WTC11 (cell line): ENCODE data around the gene SYNM. TPM values are rescaled to one million over a fixed set of nuclear protein-coding genes. Genes with fewer than 3 reads are reported as not detected.
A peak's percentile ranks its signal among the peaks of the same experiment; 100 is the strongest.

Experiments
- FOXJ3 ChIP-seq: sonication (generic); formaldehyde crosslinking; IDR thresholded peaks from 2 replicates; pipeline ENCODE4 v1.9.0; 2021; ENCODE audit warnings: missing genetic modification reagents, mild to moderate bottlenecking, borderline replicate concordance
- GABPB1 ChIP-seq: sonication (generic); formaldehyde crosslinking; IDR thresholded peaks from 2 replicates; pipeline ENCODE4 v1.8.1; 2023; ENCODE audit warnings: mild to moderate bottlenecking, missing genetic modification reagents
- GTF2I ChIP-seq: fragments of 250-450 bp; sonication (Bioruptor Pico); conservative IDR thresholded peaks from 2 replicates; pipeline ENCODE4 v1.4.0; 2021; ENCODE audit warnings: mild to moderate bottlenecking
- JUN ChIP-seq: sonication (generic); formaldehyde crosslinking; IDR thresholded peaks from 2 replicates; pipeline ENCODE4 v1.8.0; 2023; ENCODE audit warnings: mild to moderate bottlenecking, missing genetic modification reagents
- MXD4 ChIP-seq: fragments of 250-450 bp; sonication (Bioruptor Pico); IDR thresholded peaks from 2 replicates; pipeline ENCODE4 v1.8.0; 2021; ENCODE audit warnings: mild to moderate bottlenecking, moderate library complexity, borderline replicate concordance
- NFE2L1 ChIP-seq: sonication (generic); formaldehyde crosslinking; IDR thresholded peaks from 2 replicates; pipeline ENCODE4 v1.8.1; 2023; ENCODE audit warnings: missing genetic modification reagents
- PRRX2 ChIP-seq: fragments of 250-450 bp; sonication (Bioruptor Pico); IDR thresholded peaks from 2 replicates; pipeline ENCODE4 v1.8.0; 2021; ENCODE audit warnings: mild to moderate bottlenecking
- RELA ChIP-seq: sonication (generic); formaldehyde crosslinking; IDR thresholded peaks from 2 replicates; pipeline ENCODE4 v1.8.1; 2022; ENCODE audit warnings: missing genetic modification reagents, mild to moderate bottlenecking, borderline replicate concordance
- TEAD1 ChIP-seq: sonication (generic); formaldehyde crosslinking; IDR thresholded peaks from 2 replicates; pipeline ENCODE4 v1.8.0; 2022; ENCODE audit warnings: mild to moderate bottlenecking, missing genetic modification reagents
- TP53 ChIP-seq: sonication (generic); formaldehyde crosslinking; IDR thresholded peaks from 2 replicates; pipeline ENCODE4 v1.8.1; 2023; ENCODE audit warnings: mild to moderate bottlenecking, missing genetic modification reagents
- ZBTB21 ChIP-seq: sonication (generic); formaldehyde crosslinking; IDR thresholded peaks from 2 replicates; pipeline ENCODE4 v1.8.1; 2023; ENCODE audit warnings: mild to moderate bottlenecking, missing genetic modification reagents, borderline replicate concordance
- ZNF219 ChIP-seq: sonication (generic); formaldehyde crosslinking; IDR thresholded peaks from 2 replicates; pipeline ENCODE4 v1.8.0; 2023; ENCODE audit warnings: missing genetic modification reagents, mild to moderate bottlenecking, borderline replicate concordance
- ZNF416 ChIP-seq: fragments of 250-450 bp; sonication (Bioruptor Pico); IDR thresholded peaks from 2 replicates; pipeline ENCODE4 v1.9.0; 2021; ENCODE audit warnings: mild to moderate bottlenecking, inconsistent platforms
- ZNF423 ChIP-seq: fragments of 250-450 bp; sonication (Bioruptor Pico); IDR thresholded peaks from 2 replicates; pipeline ENCODE4 v2.1.2; 2022; ENCODE audit warnings: mild to moderate bottlenecking, moderate library complexity
- ZNF671 ChIP-seq: fragments of 250-450 bp; sonication (Bioruptor Pico); IDR thresholded peaks from 2 replicates; pipeline ENCODE4 v1.8.0; 2021; ENCODE audit warnings: mild to moderate bottlenecking
- total RNA-seq: library from RNA; stranded (reverse); gene quantifications from 3 replicates; pipeline ENCODE4 v1.2.3, GENCODE V29; 2021
- TF ChIP-seq, protein P1 (sequence below): fragments of 250-450 bp; sonication (Bioruptor Pico); IDR thresholded peaks from 2 replicates; pipeline ENCODE4 v1.9.0; 2021; ENCODE audit warnings: mild to moderate bottlenecking, borderline replicate concordance
- TF ChIP-seq, protein P2 (sequence below): sonication (generic); formaldehyde crosslinking; IDR thresholded peaks from 2 replicates; pipeline ENCODE4 v1.8.1; 2023; ENCODE audit warnings: mild to moderate bottlenecking, missing genetic modification reagents
- TF ChIP-seq, protein P3 (sequence below): fragments of 200-600 bp; IDR thresholded peaks from 2 replicates; pipeline ENCODE4 v1.8.0; 2022; ENCODE audit warnings: antibody characterized with exemption
- TF ChIP-seq, protein P4 (sequence below): sonication (generic); formaldehyde crosslinking; IDR thresholded peaks from 2 replicates; pipeline ENCODE4 v1.8.0; 2022; ENCODE audit warnings: mild to moderate bottlenecking, missing genetic modification reagents
- TF ChIP-seq, protein P5 (sequence below): sonication (generic); formaldehyde crosslinking; IDR thresholded peaks from 2 replicates; pipeline ENCODE4 v1.8.0; 2023; ENCODE audit warnings: missing genetic modification reagents, mild to moderate bottlenecking, borderline replicate concordance
- TF ChIP-seq, protein P6 (sequence below): sonication (generic); formaldehyde crosslinking; IDR thresholded peaks from 2 replicates; pipeline ENCODE4 v1.8.1; 2022; ENCODE audit warnings: missing genetic modification reagents, borderline replicate concordance

The SYNM gene
- total RNA-seq, 1 experiment from 2014 or later, result 2.2 TPM

DNA sequence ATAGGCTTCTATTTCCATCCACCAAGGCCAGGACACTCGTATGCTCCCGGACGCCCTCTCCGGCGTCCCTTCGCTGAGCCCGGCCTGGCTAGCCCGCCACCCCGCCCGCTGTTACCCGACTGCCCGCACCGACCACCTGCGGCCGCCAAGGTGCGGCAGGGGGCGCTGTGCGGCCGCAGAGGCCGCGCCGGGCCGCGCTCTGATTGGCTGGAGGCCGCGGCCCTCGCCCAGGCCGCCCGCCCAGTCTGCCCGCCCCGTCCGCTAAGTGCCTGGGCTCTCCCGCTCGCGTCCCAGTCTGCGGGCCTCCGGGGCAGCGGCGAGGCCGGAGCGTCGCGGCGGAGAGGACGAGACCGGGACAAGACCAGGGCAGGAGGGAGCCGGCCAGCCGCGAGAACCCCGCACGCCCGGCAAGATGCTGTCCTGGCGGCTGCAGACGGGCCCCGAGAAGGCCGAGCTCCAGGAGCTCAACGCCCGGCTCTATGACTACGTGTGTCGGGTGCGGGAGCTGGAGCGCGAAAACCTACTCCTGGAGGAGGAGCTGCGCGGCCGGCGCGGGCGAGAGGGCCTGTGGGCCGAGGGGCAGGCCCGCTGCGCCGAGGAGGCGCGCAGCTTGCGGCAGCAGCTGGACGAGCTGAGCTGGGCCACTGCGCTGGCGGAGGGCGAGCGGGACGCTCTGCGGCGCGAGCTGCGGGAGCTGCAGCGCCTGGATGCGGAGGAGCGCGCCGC is at the start of gene SYNM (continued):
- TF ChIP-seq, protein P1, sequence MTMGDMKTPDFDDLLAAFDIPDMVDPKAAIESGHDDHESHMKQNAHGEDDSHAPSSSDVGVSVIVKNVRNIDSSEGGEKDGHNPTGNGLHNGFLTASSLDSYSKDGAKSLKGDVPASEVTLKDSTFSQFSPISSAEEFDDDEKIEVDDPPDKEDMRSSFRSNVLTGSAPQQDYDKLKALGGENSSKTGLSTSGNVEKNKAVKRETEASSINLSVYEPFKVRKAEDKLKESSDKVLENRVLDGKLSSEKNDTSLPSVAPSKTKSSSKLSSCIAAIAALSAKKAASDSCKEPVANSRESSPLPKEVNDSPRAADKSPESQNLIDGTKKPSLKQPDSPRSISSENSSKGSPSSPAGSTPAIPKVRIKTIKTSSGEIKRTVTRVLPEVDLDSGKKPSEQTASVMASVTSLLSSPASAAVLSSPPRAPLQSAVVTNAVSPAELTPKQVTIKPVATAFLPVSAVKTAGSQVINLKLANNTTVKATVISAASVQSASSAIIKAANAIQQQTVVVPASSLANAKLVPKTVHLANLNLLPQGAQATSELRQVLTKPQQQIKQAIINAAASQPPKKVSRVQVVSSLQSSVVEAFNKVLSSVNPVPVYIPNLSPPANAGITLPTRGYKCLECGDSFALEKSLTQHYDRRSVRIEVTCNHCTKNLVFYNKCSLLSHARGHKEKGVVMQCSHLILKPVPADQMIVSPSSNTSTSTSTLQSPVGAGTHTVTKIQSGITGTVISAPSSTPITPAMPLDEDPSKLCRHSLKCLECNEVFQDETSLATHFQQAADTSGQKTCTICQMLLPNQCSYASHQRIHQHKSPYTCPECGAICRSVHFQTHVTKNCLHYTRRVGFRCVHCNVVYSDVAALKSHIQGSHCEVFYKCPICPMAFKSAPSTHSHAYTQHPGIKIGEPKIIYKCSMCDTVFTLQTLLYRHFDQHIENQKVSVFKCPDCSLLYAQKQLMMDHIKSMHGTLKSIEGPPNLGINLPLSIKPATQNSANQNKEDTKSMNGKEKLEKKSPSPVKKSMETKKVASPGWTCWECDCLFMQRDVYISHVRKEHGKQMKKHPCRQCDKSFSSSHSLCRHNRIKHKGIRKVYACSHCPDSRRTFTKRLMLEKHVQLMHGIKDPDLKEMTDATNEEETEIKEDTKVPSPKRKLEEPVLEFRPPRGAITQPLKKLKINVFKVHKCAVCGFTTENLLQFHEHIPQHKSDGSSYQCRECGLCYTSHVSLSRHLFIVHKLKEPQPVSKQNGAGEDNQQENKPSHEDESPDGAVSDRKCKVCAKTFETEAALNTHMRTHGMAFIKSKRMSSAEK, result no peak
- TF ChIP-seq, protein P2, sequence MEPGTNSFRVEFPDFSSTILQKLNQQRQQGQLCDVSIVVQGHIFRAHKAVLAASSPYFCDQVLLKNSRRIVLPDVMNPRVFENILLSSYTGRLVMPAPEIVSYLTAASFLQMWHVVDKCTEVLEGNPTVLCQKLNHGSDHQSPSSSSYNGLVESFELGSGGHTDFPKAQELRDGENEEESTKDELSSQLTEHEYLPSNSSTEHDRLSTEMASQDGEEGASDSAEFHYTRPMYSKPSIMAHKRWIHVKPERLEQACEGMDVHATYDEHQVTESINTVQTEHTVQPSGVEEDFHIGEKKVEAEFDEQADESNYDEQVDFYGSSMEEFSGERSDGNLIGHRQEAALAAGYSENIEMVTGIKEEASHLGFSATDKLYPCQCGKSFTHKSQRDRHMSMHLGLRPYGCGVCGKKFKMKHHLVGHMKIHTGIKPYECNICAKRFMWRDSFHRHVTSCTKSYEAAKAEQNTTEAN, result no peak
- TF ChIP-seq TP53 (no peak), JUN (CRISPR knock-in tag) (no peak), PRRX2 (CRISPR knock-in tag) (no peak), TEAD1 (CRISPR knock-in tag) (no peak), ZNF416 (CRISPR knock-in tag) (no peak), GTF2I (CRISPR knock-in tag) (no peak), ZBTB21 (CRISPR knock-in tag) (0 out of 2 replicates have a peak, but pooled peaks have one; percentile 30), NFE2L1 (CRISPR knock-in tag) (0 out of 2 replicates have a peak, but pooled peaks have one; percentile 59), MXD4 (CRISPR knock-in tag) (no peak), RELA (CRISPR knock-in tag) (peak; percentile 68; the same call in 1 of the 2 replicates), FOXJ3 (no peak), ZNF671 (CRISPR knock-in tag) (no peak), ZNF219 (CRISPR knock-in tag) (no peak), ZNF423 (CRISPR knock-in tag) (peak; percentile 37; the same call in 1 of the 2 replicates), GABPB1 (CRISPR knock-in tag) (peak; percentile 71)
- TF ChIP-seq, protein P3, sequence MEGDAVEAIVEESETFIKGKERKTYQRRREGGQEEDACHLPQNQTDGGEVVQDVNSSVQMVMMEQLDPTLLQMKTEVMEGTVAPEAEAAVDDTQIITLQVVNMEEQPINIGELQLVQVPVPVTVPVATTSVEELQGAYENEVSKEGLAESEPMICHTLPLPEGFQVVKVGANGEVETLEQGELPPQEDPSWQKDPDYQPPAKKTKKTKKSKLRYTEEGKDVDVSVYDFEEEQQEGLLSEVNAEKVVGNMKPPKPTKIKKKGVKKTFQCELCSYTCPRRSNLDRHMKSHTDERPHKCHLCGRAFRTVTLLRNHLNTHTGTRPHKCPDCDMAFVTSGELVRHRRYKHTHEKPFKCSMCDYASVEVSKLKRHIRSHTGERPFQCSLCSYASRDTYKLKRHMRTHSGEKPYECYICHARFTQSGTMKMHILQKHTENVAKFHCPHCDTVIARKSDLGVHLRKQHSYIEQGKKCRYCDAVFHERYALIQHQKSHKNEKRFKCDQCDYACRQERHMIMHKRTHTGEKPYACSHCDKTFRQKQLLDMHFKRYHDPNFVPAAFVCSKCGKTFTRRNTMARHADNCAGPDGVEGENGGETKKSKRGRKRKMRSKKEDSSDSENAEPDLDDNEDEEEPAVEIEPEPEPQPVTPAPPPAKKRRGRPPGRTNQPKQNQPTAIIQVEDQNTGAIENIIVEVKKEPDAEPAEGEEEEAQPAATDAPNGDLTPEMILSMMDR, result peak; percentile 81
- TF ChIP-seq, protein P4, sequence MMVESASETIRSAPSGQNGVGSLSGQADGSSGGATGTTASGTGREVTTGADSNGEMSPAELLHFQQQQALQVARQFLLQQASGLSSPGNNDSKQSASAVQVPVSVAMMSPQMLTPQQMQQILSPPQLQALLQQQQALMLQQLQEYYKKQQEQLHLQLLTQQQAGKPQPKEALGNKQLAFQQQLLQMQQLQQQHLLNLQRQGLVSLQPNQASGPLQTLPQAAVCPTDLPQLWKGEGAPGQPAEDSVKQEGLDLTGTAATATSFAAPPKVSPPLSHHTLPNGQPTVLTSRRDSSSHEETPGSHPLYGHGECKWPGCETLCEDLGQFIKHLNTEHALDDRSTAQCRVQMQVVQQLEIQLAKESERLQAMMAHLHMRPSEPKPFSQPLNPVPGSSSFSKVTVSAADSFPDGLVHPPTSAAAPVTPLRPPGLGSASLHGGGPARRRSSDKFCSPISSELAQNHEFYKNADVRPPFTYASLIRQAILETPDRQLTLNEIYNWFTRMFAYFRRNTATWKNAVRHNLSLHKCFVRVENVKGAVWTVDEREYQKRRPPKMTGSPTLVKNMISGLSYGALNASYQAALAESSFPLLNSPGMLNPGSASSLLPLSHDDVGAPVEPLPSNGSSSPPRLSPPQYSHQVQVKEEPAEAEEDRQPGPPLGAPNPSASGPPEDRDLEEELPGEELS (CRISPR knock-in tag), result peak; percentile 42
- TF ChIP-seq, protein P5, sequence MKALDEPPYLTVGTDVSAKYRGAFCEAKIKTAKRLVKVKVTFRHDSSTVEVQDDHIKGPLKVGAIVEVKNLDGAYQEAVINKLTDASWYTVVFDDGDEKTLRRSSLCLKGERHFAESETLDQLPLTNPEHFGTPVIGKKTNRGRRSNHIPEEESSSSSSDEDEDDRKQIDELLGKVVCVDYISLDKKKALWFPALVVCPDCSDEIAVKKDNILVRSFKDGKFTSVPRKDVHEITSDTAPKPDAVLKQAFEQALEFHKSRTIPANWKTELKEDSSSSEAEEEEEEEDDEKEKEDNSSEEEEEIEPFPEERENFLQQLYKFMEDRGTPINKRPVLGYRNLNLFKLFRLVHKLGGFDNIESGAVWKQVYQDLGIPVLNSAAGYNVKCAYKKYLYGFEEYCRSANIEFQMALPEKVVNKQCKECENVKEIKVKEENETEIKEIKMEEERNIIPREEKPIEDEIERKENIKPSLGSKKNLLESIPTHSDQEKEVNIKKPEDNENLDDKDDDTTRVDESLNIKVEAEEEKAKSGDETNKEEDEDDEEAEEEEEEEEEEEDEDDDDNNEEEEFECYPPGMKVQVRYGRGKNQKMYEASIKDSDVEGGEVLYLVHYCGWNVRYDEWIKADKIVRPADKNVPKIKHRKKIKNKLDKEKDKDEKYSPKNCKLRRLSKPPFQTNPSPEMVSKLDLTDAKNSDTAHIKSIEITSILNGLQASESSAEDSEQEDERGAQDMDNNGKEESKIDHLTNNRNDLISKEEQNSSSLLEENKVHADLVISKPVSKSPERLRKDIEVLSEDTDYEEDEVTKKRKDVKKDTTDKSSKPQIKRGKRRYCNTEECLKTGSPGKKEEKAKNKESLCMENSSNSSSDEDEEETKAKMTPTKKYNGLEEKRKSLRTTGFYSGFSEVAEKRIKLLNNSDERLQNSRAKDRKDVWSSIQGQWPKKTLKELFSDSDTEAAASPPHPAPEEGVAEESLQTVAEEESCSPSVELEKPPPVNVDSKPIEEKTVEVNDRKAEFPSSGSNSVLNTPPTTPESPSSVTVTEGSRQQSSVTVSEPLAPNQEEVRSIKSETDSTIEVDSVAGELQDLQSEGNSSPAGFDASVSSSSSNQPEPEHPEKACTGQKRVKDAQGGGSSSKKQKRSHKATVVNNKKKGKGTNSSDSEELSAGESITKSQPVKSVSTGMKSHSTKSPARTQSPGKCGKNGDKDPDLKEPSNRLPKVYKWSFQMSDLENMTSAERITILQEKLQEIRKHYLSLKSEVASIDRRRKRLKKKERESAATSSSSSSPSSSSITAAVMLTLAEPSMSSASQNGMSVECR (CRISPR knock-in tag), result no peak
- TF ChIP-seq, protein P6, sequence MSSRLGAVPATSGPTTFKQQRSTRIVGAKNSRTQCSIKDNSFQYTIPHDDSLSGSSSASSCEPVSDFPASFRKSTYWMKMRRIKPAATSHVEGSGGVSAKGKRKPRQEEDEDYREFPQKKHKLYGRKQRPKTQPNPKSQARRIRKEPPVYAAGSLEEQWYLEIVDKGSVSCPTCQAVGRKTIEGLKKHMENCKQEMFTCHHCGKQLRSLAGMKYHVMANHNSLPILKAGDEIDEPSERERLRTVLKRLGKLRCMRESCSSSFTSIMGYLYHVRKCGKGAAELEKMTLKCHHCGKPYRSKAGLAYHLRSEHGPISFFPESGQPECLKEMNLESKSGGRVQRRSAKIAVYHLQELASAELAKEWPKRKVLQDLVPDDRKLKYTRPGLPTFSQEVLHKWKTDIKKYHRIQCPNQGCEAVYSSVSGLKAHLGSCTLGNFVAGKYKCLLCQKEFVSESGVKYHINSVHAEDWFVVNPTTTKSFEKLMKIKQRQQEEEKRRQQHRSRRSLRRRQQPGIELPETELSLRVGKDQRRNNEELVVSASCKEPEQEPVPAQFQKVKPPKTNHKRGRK (CRISPR knock-in tag), result no peak
